Testis (tissue), 3 donors: Measurements from ENCODE around the gene SYNGR2. TPM values are rescaled to one million over a fixed set of nuclear protein-coding genes. Genes with fewer than 3 reads are reported as not detected.

ENCODE experiments used
- DNase-seq: peaks from one replicate; pipeline ENCODE4 v3.0.0-alpha.2; 2019
- H3K27ac ChIP-seq, 2 donors: fragments of 200-600 bp; sonication (generic); one replicate each; pipeline ENCODE4 v1.5.1; 2019
- H3K27me3 ChIP-seq: fragments of 200-600 bp; sonication (generic); one replicate; pipeline ENCODE4 v1.5.1; 2019
- H3K36me3 ChIP-seq: fragments of 200-600 bp; sonication (generic); one replicate; pipeline ENCODE4 v1.5.1; 2017; ENCODE audit warnings: low read depth; ENCODE audit errors: missing control alignments
- H3K4me1 ChIP-seq: fragments of 200-600 bp; sonication (generic); one replicate; pipeline ENCODE4 v1.5.1; 2019
- H3K4me3 ChIP-seq, 2 donors: fragments of 200-600 bp; sonication (generic); one replicate each; pipeline ENCODE4 v1.5.1; 2017 to 2019
- H3K9me3 ChIP-seq: fragments of 200-600 bp; sonication (generic); one replicate; pipeline ENCODE4 v1.5.1; 2017
- CTCF ChIP-seq, 3 experiments: fragments of 450-650 bp in 2 of 3; fragments of 200-600 bp in 1 of 3; sonication (generic) in 1 of 3; IDR thresholded peaks; one replicate each; pipeline ENCODE4 v1.5.1; 2016 to 2019; ENCODE audit warnings: antibody characterized with exemption in 3 of 3, mild to moderate bottlenecking in 2 of 3, moderate library complexity in 1 of 3
- POLR2A ChIP-seq: fragments of 450-650 bp; IDR thresholded peaks from one replicate; pipeline ENCODE4 v1.6.1; 2017; ENCODE audit warnings: antibody characterized with exemption, mild to moderate bottlenecking, moderate library complexity
- WGBS, 2 donors: methylation state at CpG; one replicate each; pipeline ENCODE4 v1.1.5; 2018; 5-methylcytosine and 5-hydroxymethylcytosine counted together
- intact Hi-C: fragments of 100-400 bp; cut with DNase I; formaldehyde crosslinking; loops from one replicate; pipeline ENCODE4 v1.15.1; 2023; ENCODE audit warnings: low total_unique reads
- polyA plus RNA-seq: library from polyadenylated mRNA; stranded (reverse); fragments of 350-450 nt; fragmentation: Illumina TruSeq; extraction: RNeasy Lipid Tissue Mini Kit (QIAGEN cat#74804); gene quantifications from one replicate; pipeline ENCODE4 v1.2.3, GENCODE V29; 2014; ENCODE audit warnings: low read depth, low replicate concordance; ENCODE audit not compliant: insufficient read depth
- small RNA-seq, 2 donors: library from RNA; depleted of rRNA; stranded (forward); fragments of <200 nt; gene quantifications; one replicate each; pipeline ENCODE3, GENCODE V24; 2016
- total RNA-seq, 2 donors: library from RNA; depleted of rRNA; stranded (reverse); fragments of >200 nt; gene quantifications; one replicate each; pipeline ENCODE4 v1.2.3, GENCODE V29; 2016

The SYNGR2 gene
- total and polyA plus RNA-seq, 3 donors from 2014 or later: 63.7 to 70.6 (median 68.7) TPM

- H3K27me3 ChIP-seq: no peaks in the 10 kb centered on the region
- no peak for TF ChIP-seq POLR2A
- no peak for TF ChIP-seq CTCF (IDR thresholded peaks at IDR 0.05)
- 86 to 91% methylated on average over 8 to 11 of the region's 11 CpGs for whole genome bisulfite sequencing, 2 donors
Observed at GRCh38 chr17:78219396-78220150, 51.2 kb downstream of the SYNGR2 start.

More at GRCh38 chr17:78219396-78220150, 51.2 kb downstream of the SYNGR2 start:
- H3K4me3 ChIP-seq: no peak overlapping the region
- peaks cover under 1% of the 10 kb centered on the region for H3K4me1 ChIP-seq
- no peak for DNase-seq
- no peaks in the 10 kb centered on the region for H3K9me3 ChIP-seq
- intact Hi-C loops: no loop called here
- H3K27ac ChIP-seq: no peak overlapping the region
- no peaks in the 10 kb centered on the region for H3K36me3 ChIP-seq

Small RNA genes within 50 kb of the gene (small RNA-seq; reads per million reads assigned to genes)
- gene AC087645.1: 0.09 to 0.55 reads per million in 2 donors

Other genes with a start within 250 kb of the SYNGR2 start
- 10 to 100 TPM; 27.4 to 35.6 TPM for gene TNRC6C, start 209.9 kb upstream of the SYNGR2 start, total RNA-seq
- gene TNRC6C, start 209.9 kb upstream of the SYNGR2 start, polyA plus RNA-seq: 26.2 TPM
- gene TMC6, start 39.8 kb upstream of the SYNGR2 start, total RNA-seq: 10 to 100 TPM; 18.0 to 20.3 TPM
- 10.8 TPM for gene TMC6, start 39.8 kb upstream of the SYNGR2 start, polyA plus RNA-seq
- 1 to 10 TPM; 3.5 to 9.3 TPM for gene TMC8, start 37.8 kb upstream of the SYNGR2 start, total RNA-seq
- gene TMC8, start 37.8 kb upstream of the SYNGR2 start, polyA plus RNA-seq: 5.6 TPM
- gene C17orf99, start 22.2 kb upstream of the SYNGR2 start, total RNA-seq: 1 to 10 TPM; 1.1 to 1.3 TPM
- gene C17orf99, start 22.2 kb upstream of the SYNGR2 start, polyA plus RNA-seq: not detected
- 1 to 10 TPM; 3.9 to 4.8 TPM for gene TK1, start 18.5 kb downstream of the SYNGR2 start, total RNA-seq
- gene TK1, start 18.5 kb downstream of the SYNGR2 start, polyA plus RNA-seq: 5.7 TPM
- gene AFMID, start 18.8 kb downstream of the SYNGR2 start, total RNA-seq: 10 to 100 TPM; 59.4 to 82.2 TPM
- 36.1 TPM for gene AFMID, start 18.8 kb downstream of the SYNGR2 start, polyA plus RNA-seq
- gene BIRC5, start 45.7 kb downstream of the SYNGR2 start, total RNA-seq: 10 to 100 TPM; 12.4 to 28.1 TPM
- gene BIRC5, start 45.7 kb downstream of the SYNGR2 start, polyA plus RNA-seq: 58.5 TPM
- gene TMEM235, start 63.0 kb downstream of the SYNGR2 start, total RNA-seq: not detected
- not detected for gene TMEM235, start 63.0 kb downstream of the SYNGR2 start, polyA plus RNA-seq
- 10 to 100 TPM in 1 of 2 donors, 1 to 10 TPM in 1; 2.2 to 17.8 TPM for gene SOCS3, start 191.5 kb downstream of the SYNGR2 start, total RNA-seq
- 9.6 TPM for gene SOCS3, start 191.5 kb downstream of the SYNGR2 start, polyA plus RNA-seq
- 10 to 100 TPM; 50.4 to 58.4 TPM for gene PGS1, start 210.1 kb downstream of the SYNGR2 start, total RNA-seq
- gene PGS1, start 210.1 kb downstream of the SYNGR2 start, polyA plus RNA-seq: 34.9 TPM